K562 (cell line): ENCODE results near the gene ZDHHC8. TPM values are rescaled to one million over a fixed set of nuclear protein-coding genes. Genes with fewer than 3 reads are reported as not detected.

Source experiments
- ATAC-seq: fragments of 200-7000 bp; cut with Tn5 transposase; 3 replicates; pipeline ENCODE4 v1.9.1; 2020; ENCODE audit warnings: moderate library complexity
- BruUV-seq: library from RNA; stranded (reverse); fragments of 400-500 nt; replicated peaks from 2 replicates; lab custom pipeline; 2021; lab: Mats Ljungman, UMichigan
- CTCF ChIA-PET: fragments of 300-600 bp; formaldehyde crosslinking; extraction: SDS; loops from one replicate; lab custom pipeline; 2021; ENCODE audit warnings: low intra/inter-chr PET ratio; lab: Yijun Ruan, JAX
- POLR2A ChIA-PET: fragments of 300-600, 350-650 bp; sonication (Branson Sonifier 250); formaldehyde crosslinking; extraction: SDS; loops from one replicate; lab custom pipeline; 2021; ENCODE audit warnings: antibody characterized with exemption, inconsistent platforms; lab: Yijun Ruan, JAX
- DNase-seq, 4 experiments: peaks; one replicate each; pipeline versions ENCODE4 v3.0.0 to v3.0.0-alpha.2; 2011 to 2018; ENCODE audit warnings: low spot score in 3 of 4, mixed read lengths in 3 of 4; ENCODE audit errors: extremely low read depth in 1 of 4
- FAIRE-seq: peaks from 2 replicates; lab custom pipeline; 2011; peaks lifted over from hg19 to GRCh38; lab: Jason Lieb, UNC
- H2AFZ ChIP-seq: 2 replicates; pipeline ENCODE4 v1.6.0; 2011; ENCODE audit warnings: low read depth, low read length, control low read depth, inconsistent platforms
- H3K27ac ChIP-seq: fragments of 200-600 bp; 3 replicates; pipeline ENCODE4 v1.8.0; 2011; ENCODE audit warnings: low read depth, mild to moderate bottlenecking, control low read depth, inconsistent platforms, low read length, moderate library complexity, mixed read lengths; ENCODE audit errors: extremely low read depth
- H3K27me3 ChIP-seq, 2 experiments: fragments of 300-600 bp in 1 of 2; 2 replicates in 1 of 2; 3 replicates in 1 of 2; pipeline versions ENCODE4 v1.6.0 to v1.8.0; 2011; ENCODE audit warnings: inconsistent platforms in 2 of 2, low read length in 2 of 2, mild to moderate bottlenecking in 1 of 2, mixed read lengths in 1 of 2, moderate library complexity in 1 of 2; ENCODE audit not compliant: control insufficient read depth in 2 of 2, insufficient read depth in 2 of 2
- H3K36me3 ChIP-seq: fragments of 300-600 bp; 3 replicates; pipeline ENCODE4 v1.8.0; 2011; ENCODE audit warnings: mild to moderate bottlenecking, low read length, inconsistent platforms; ENCODE audit not compliant: control insufficient read depth, insufficient read depth
- H3K4me1 ChIP-seq, 2 experiments: fragments of 200-600 bp in 1 of 2; replicated peaks in 1 of 2; 2 replicates in 1 of 2; 3 replicates in 1 of 2; pipeline versions ENCODE4 v1.5.1 to v1.8.0; 2011; ENCODE audit warnings: inconsistent platforms in 2 of 2, low read length in 2 of 2, mild to moderate bottlenecking in 1 of 2, mixed read lengths in 1 of 2, moderate library complexity in 1 of 2; ENCODE audit not compliant: control insufficient read depth in 2 of 2, insufficient read depth in 2 of 2
- H3K4me2 ChIP-seq: 2 replicates; pipeline ENCODE4 v1.6.1; 2011; ENCODE audit warnings: low read length, control low read depth, inconsistent platforms, mixed read lengths; ENCODE audit not compliant: insufficient read depth
- H3K4me3 ChIP-seq: fragments of 200-600 bp; sonication (generic), shearing (Covaris generic); 2 replicates; pipeline ENCODE4 v1.5.1; 2016; ENCODE audit warnings: control low read depth, inconsistent platforms
- H3K79me2 ChIP-seq: fragments of 200-600 bp; 3 replicates; pipeline ENCODE4 v1.8.0; 2011; ENCODE audit warnings: low read length, inconsistent platforms; ENCODE audit not compliant: control insufficient read depth, insufficient read depth
- H3K9ac ChIP-seq, 2 experiments: 2 replicates each; pipeline versions ENCODE4 v1.6.0 to v1.6.1; 2011; ENCODE audit warnings: low read depth in 2 of 2, low read length in 2 of 2, control low read depth in 1 of 2, inconsistent platforms in 1 of 2, mild to moderate bottlenecking in 1 of 2, mixed read lengths in 1 of 2; ENCODE audit not compliant: insufficient read depth in 1 of 2
- H3K9me1 ChIP-seq: one replicate; pipeline ENCODE4 v1.6.0; 2011; ENCODE audit warnings: inconsistent platforms, mild to moderate bottlenecking, low read length, moderate library complexity; ENCODE audit not compliant: control insufficient read depth, insufficient read depth
- H3K9me3 ChIP-seq: replicated peaks from 2 replicates; pipeline ENCODE4 v1.5.1; 2011; ENCODE audit warnings: low read depth, low read length, inconsistent platforms; ENCODE audit not compliant: control insufficient read depth, insufficient read depth
- H4K20me1 ChIP-seq: replicated peaks from 2 replicates; pipeline ENCODE4 v1.6.1; 2011; ENCODE audit warnings: low read length, inconsistent platforms, mixed read lengths; ENCODE audit not compliant: control insufficient read depth, insufficient read depth
- ATF1 ChIP-seq, 2 experiments: fragments of 450-650 bp in 1 of 2; IDR thresholded peaks; 2 replicates each; pipeline ENCODE4 v1.6.1; 2016; ENCODE audit warnings: missing compliant biosample characterization in 1 of 2, missing genetic modification characterization in 1 of 2
- ERF ChIP-seq: fragments of 450-650 bp; formaldehyde crosslinking; IDR thresholded peaks from 2 replicates; pipeline ENCODE4 v1.4.0; 2020; ENCODE audit warnings: mild to moderate bottlenecking, mixed read lengths
- HDAC6 ChIP-seq: IDR thresholded peaks from 2 replicates; pipeline ENCODE4 v1.6.1; 2012; ENCODE audit warnings: low read depth, mild to moderate bottlenecking, control low read depth, inconsistent platforms, low read length, moderate library complexity
- MAZ ChIP-seq, 2 experiments: fragments of 450-650 bp in 1 of 2; sonication (generic) in 1 of 2; formaldehyde crosslinking; IDR thresholded peaks in 1 of 2; conservative IDR thresholded peaks in 1 of 2; 2 replicates each; pipeline versions ENCODE4 v1.4.0 to v1.5.0; 2020; ENCODE audit warnings: mild to moderate bottlenecking in 1 of 2, missing genetic modification reagents in 1 of 2
- SAFB ChIP-seq: fragments of 200-400 bp; formaldehyde crosslinking; IDR thresholded peaks from 2 replicates; pipeline ENCODE4 v1.6.1; 2017; ENCODE audit warnings: low read depth, low read length, borderline replicate concordance
- WGBS: fragments of 100-300 bp; shearing (Covaris generic); methylation state at CpG from one replicate; pipeline ENCODE4 v1.1.6; 2016; ENCODE audit warnings: low coverage, mixed read lengths; ENCODE audit not compliant: insufficient coverage; ENCODE audit errors: missing lambda C conversion rate; 5-methylcytosine and 5-hydroxymethylcytosine counted together
- in situ Hi-C: fragments of 300-500 bp; cut with MboI; formaldehyde crosslinking; loops from 4 replicates; pipeline ENCODE4 v1.15.0; 2018; ENCODE audit warnings: inconsistent platforms, mixed read lengths
- intact Hi-C: fragments of 100-400 bp; cut with micrococcal nuclease; formaldehyde crosslinking; loops from 2 replicates; pipeline ENCODE4 v1.14.2; 2022
- polyA plus RNA-seq, 8 experiments: library from polyadenylated mRNA; depleted of rRNA in 4 of 8; stranded (reverse) in 5 of 8; unstranded in 3 of 8; fragments of >200 nt; fragmentation: Nextera tagmentation in 2 of 8; fragmentation: Illumina TruSeq in 1 of 8; extraction: Ambion mirVana in 2 of 8; extraction: Trizol in 1 of 8; gene quantifications; 2 replicates each; pipeline versions ENCODE4 v1.2.1 to v1.2.3, GENCODE V29; 2011 to 2014; ENCODE audit warnings: inconsistent platforms in 1 of 8, missing spikeins in 1 of 8
- total RNA-seq, 7 experiments: library from RNA; depleted of rRNA in 6 of 7; stranded (reverse); fragments of >200 nt in 6 of 7; fragmentation: Illumina TruSeq in 2 of 7; extraction: Trizol in 2 of 7; gene quantifications; 2 replicates each; pipeline versions ENCODE4 v1.2.1 to v1.2.3, GENCODE V29; 2011 to 2021; ENCODE audit warnings: low replicate concordance in 1 of 7
- TF ChIP-seq, protein P1 (sequence below), 2 experiments: fragments of 250-450 bp in 1 of 2; fragments of 450-650 bp in 1 of 2; sonication (Bioruptor Pico) in 1 of 2; IDR thresholded peaks; 2 replicates each; pipeline versions ENCODE4 v1.6.1 to v1.8.0; 2016 to 2021; ENCODE audit warnings: mild to moderate bottlenecking in 2 of 2, moderate library complexity in 2 of 2, missing compliant biosample characterization in 1 of 2, missing genetic modification characterization in 1 of 2
- TF ChIP-seq, protein P2 (sequence below): conservative IDR thresholded peaks from 2 replicates; pipeline ENCODE4 v1.6.1; 2011; ENCODE audit warnings: low read depth, mild to moderate bottlenecking, low read length; ENCODE audit not compliant: control insufficient read depth
- TF ChIP-seq, protein P3 (sequence below): sonication (generic); formaldehyde crosslinking; IDR thresholded peaks from 2 replicates; pipeline ENCODE4 v1.8.1; 2023; ENCODE audit warnings: mild to moderate bottlenecking, missing genetic modification reagents

The ZDHHC8 gene
- total and polyA plus RNA-seq, 9 of the 15 experiments (the other 6 are each of a cell fraction or from before 2014, with no cell fraction given), result 0.04 to 109 (median 16.4) TPM

DNA sequence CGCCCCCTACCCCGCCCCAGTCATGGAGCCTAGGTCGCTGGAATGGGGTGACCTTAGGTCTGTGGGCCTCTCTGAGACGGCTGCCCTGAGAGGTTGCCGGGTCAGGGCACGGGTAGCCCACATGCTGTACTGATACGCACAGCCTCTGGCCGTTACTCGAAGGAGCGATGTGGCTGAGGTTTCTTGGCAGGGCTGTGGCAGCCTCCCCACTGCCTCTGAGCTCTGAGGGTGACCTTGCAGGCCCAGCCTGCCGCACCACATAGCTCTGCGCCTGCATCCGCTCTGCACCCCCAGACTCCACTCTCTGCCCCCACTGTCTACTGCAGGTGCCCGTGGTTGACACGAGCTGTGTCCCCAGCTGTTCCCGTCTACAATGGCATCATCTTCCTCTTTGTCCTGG, 7.3 kb downstream of the ZDHHC8 start (continued):
- TF ChIP-seq, protein P1, sequence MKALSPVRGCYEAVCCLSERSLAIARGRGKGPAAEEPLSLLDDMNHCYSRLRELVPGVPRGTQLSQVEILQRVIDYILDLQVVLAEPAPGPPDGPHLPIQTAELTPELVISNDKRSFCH (CRISPR knock-in tag; IDR thresholded peaks at IDR 0.05), result no peak
- TF ChIP-seq, protein P1 (tag; IDR thresholded peaks at IDR 0.05), result no peak
- 0 out of 2 replicates have a peak, but pooled peaks have one; percentile 65 for TF ChIP-seq HDAC6
- TF ChIP-seq, all 486 proteins: peak for 3

DNA sequence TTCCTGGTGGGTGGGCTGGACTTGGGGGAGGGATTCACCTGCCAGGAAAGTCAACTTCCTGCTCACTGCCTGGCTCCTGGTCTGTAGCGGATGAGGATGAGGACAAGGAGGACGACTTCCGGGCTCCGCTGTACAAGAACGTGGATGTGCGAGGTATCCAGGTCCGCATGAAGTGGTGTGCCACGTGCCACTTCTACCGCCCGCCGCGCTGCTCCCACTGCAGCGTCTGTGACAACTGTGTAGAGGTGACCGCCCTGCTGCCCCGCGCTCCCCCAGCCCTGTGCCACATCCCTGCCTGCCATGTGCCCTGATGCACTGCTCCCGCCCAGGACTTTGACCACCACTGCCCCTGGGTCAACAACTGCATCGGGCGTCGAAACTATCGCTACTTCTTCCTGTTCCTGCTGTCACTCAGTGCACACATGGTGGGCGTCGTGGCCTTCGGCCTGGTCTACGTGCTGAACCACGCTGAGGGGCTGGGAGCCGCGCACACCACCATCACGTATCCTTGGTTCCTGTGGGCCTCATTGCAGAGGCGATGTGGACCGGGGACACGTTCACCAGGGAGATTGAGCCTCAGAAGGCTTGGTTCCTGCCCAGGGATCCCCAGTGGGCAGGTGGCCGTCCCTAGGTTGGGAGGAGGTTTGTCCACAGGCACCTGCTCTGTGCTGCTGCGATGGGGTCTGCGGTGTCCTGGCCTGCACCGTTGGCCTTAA, 7.9 kb downstream of the ZDHHC8 start:
- Histone ChIP-seq H3K27ac (no peak overlapping the region), H3K79me2 (0 out of 3 replicates have a peak, but pooled peaks cover under 1% of the 10 kb centered on the region), H4K20me1 (peaks cover 39% of the 10 kb centered on the region), H3K4me1 (peaks cover 9 to 88% of the 10 kb centered on the region in 2 experiments), H3K9me3 (no peaks in the 10 kb centered on the region), H3K36me3 (peaks cover 17% of the 10 kb centered on the region; the same call in 2 of the 3 replicates), H3K9me1 (peaks cover 18% of the 10 kb centered on the region), H3K9ac (peak overlapping the region in 1 of 2 experiments; percentile 53; a peak in 2 of 4 replicates), H3K4me3 (no peak overlapping the region), H3K27me3 (no peaks in the 10 kb centered on the region), H2AFZ (no peak overlapping the region), H3K4me2 (no peak overlapping the region)
- POLR2A ChIA-PET, result interaction anchor here (0.6 to 7.2 kb wide), 9 partner anchors 10 to 1532 kb away, joined by 3 to 68 read pairs (median 4); no protein-coding TSS in a partner anchor
- no peak for ATAC-seq
- no peak for FAIRE-seq
- CTCF ChIA-PET, result no interaction called here
- DNase-seq, result no peak
- BruUV-seq, result no TSS peak
- intact Hi-C loops, result no loop called here
- WGBS, result 90% methylated on average over 36 of the region's 36 CpGs
- in situ Hi-C loops, result no loop called here
- 0 out of 4 replicates have a peak, but pooled peaks of 1 of the 2 experiments have one; percentile 41 for TF ChIP-seq MAZ (CRISPR knock-in tag; conservative IDR thresholded peaks at IDR 0.05 in 1 of 2, IDR thresholded peaks at IDR 0.05 in 1 of 2)
- peak; percentile 22; the same call in 1 of the 2 replicates for TF ChIP-seq SAFB
- TF ChIP-seq, protein P2, sequence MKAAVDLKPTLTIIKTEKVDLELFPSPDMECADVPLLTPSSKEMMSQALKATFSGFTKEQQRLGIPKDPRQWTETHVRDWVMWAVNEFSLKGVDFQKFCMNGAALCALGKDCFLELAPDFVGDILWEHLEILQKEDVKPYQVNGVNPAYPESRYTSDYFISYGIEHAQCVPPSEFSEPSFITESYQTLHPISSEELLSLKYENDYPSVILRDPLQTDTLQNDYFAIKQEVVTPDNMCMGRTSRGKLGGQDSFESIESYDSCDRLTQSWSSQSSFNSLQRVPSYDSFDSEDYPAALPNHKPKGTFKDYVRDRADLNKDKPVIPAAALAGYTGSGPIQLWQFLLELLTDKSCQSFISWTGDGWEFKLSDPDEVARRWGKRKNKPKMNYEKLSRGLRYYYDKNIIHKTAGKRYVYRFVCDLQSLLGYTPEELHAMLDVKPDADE, result 0 out of 2 replicates have a peak, but pooled peaks have one; percentile 13
- TF ChIP-seq ATF1 (CRISPR knock-in tag; IDR thresholded peaks at IDR 0.05), result 0 out of 2 replicates have a peak, but pooled peaks have one; percentile 24
- TF ChIP-seq ATF1 (tag; IDR thresholded peaks at IDR 0.05), result no peak
- TF ChIP-seq ERF, result 0 out of 2 replicates have a peak, but pooled peaks have one; percentile 20
- TF ChIP-seq, protein P3, sequence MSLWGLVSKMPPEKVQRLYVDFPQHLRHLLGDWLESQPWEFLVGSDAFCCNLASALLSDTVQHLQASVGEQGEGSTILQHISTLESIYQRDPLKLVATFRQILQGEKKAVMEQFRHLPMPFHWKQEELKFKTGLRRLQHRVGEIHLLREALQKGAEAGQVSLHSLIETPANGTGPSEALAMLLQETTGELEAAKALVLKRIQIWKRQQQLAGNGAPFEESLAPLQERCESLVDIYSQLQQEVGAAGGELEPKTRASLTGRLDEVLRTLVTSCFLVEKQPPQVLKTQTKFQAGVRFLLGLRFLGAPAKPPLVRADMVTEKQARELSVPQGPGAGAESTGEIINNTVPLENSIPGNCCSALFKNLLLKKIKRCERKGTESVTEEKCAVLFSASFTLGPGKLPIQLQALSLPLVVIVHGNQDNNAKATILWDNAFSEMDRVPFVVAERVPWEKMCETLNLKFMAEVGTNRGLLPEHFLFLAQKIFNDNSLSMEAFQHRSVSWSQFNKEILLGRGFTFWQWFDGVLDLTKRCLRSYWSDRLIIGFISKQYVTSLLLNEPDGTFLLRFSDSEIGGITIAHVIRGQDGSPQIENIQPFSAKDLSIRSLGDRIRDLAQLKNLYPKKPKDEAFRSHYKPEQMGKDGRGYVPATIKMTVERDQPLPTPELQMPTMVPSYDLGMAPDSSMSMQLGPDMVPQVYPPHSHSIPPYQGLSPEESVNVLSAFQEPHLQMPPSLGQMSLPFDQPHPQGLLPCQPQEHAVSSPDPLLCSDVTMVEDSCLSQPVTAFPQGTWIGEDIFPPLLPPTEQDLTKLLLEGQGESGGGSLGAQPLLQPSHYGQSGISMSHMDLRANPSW (CRISPR knock-in tag), result peak; percentile 48; the same call in 1 of the 2 replicates
